Measurements from ENCODE around the gene PGM3.
"Not testable (repeated sequence)": the region's sequence is repeated elsewhere in the genome, so short reads cannot be mapped to it uniquely, and the experiment has no call there.

- TF ChIP-seq CTCF, POLR2A (IDR thresholded peaks at IDR 0.05): not testable (repeated sequence)
These were observed 1.1 kb downstream of the PGM3 start for GRCh38 chr6:83191974-83192373.

Data from lower leg skin (tissue), 3 donors.